GM18861 (cell line): ENCODE measurements around the gene INSRR.

Source experiments
- ATAC-seq: cut with Tn5 transposase; IDR thresholded peaks from one replicate; pipeline ENCODE4 v1.9.1; 2021; ENCODE audit not compliant: unreplicated experiment

The INSRR gene

GRCh38 chr1:156834322-156834721, 24.6 kb downstream of the INSRR start:
- ATAC-seq, result no peak

- no peak for ATAC-seq
Observed at GRCh38 chr1:156833603-156834002, 25.3 kb downstream of the INSRR start.

GRCh38 chr1:156832434-156832833, 26.5 kb downstream of the INSRR start:
- no peak for ATAC-seq

- ATAC-seq, result no peak
Observed at GRCh38 chr1:156828400-156829124, 30.4 kb downstream of the INSRR start.

GRCh38 chr1:156826630-156827029, 32.3 kb downstream of the INSRR start:
- ATAC-seq, result no peak

GRCh38 chr1:156823210-156823790, 35.6 kb downstream of the INSRR start:
- no peak for ATAC-seq

GRCh38 chr1:156822680-156823079, 36.2 kb downstream of the INSRR start:
- ATAC-seq, result no peak

- ATAC-seq, result no peak
Observed at GRCh38 chr1:156821801-156822200, 37.1 kb downstream of the INSRR start.

GRCh38 chr1:156816561-156817328, 42.2 kb downstream of the INSRR start, which contains the start of gene SH2D2A:
SH2D2A (minus strand) TSS chr1:156816848; CDS start chr1:156816708, 140 bp downstream.
- peak; percentile 76 for ATAC-seq

GRCh38 chr1:156815961-156816422, 42.9 kb downstream of the INSRR start:
- no peak for ATAC-seq

GRCh38 chr1:156815307-156815826, 43.5 kb downstream of the INSRR start:
- no peak for ATAC-seq

GRCh38 chr1:156814571-156815260, 44.2 kb downstream of the INSRR start:
- no peak for ATAC-seq

GRCh38 chr1:156813750-156814570, 45.0 kb downstream of the INSRR start:
- ATAC-seq, result no peak

- ATAC-seq, result no peak
Observed at GRCh38 chr1:156813298-156813697, 45.6 kb downstream of the INSRR start.

- no peak for ATAC-seq
Observed at GRCh38 chr1:156812293-156812990, 46.5 kb downstream of the INSRR start.

GRCh38 chr1:156811168-156811567, 47.7 kb downstream of the INSRR start:
- ATAC-seq, result no peak

GRCh38 chr1:156809711-156810366, 49.1 kb downstream of the INSRR start:
- no peak for ATAC-seq

GRCh38 chr1:156809281-156809680, 49.6 kb downstream of the INSRR start:
- ATAC-seq, result no peak
